ENCODE results near the gene PARP9. TPM values are rescaled to one million over a fixed set of nuclear protein-coding genes. Genes with fewer than 3 reads are reported as not detected.
A peak's percentile ranks its signal among the peaks of the same experiment; 100 is the strongest.

Gene PARP9
- total and polyA plus RNA-seq, 12 donors: 20.8 to 70.5 (median 40.7) TPM

DNA sequence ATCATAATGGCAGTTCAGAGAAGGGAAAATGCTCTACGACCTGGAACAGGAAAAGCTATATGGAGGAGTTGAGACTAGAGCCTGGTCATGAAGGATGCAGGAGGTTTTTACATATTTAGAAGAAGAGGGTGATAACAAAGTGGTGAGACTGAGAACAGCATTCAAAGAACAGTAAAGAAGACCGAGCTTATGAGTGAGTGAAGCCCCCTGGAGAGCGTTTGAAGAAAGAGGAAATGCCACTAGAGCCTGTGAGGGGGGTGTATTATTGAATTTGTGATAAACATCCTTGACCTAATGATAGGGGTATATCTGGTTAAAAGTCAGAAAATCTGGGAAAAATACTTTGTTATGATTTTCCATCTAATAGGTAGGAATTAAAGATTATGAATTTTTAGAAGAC, 4.2 kb downstream of the PARP9 start:
- intact Hi-C loops (cut with DNase I): no loop called here
- no peaks in the 10 kb centered on the region for H3K27me3 ChIP-seq
- H3K9me3 ChIP-seq (replicated peaks in 1 of 3): no peaks in the 10 kb centered on the region
- no peak for DNase-seq
- peaks cover 1 to 24% of the 10 kb centered on the region in 2 donors for H3K4me1 ChIP-seq (replicated peaks in 1 of 2)
- TF ChIP-seq CTCF (IDR thresholded peaks at IDR 0.05) (no peak), POLR2A (IDR thresholded peaks at IDR 0.05) (no peak)
- no peak overlapping the region for H3K27ac ChIP-seq
- H3K4me3 ChIP-seq: no peak overlapping the region
- peaks cover 0 to 52% of the 10 kb centered on the region in 2 donors for H3K36me3 ChIP-seq (replicated peaks in 1 of 2)
- 84 to 91% (median 86%) methylated on average over 3 of the region's 3 CpGs for WGBS, 4 donors

- H3K27me3 ChIP-seq: no peaks in the 10 kb centered on the region
- H3K36me3 ChIP-seq (replicated peaks in 1 of 2): peaks cover 0 to 65% of the 10 kb centered on the region in 2 donors
- intact Hi-C loops (cut with DNase I): no loop called here
- no peak overlapping the region for H3K4me3 ChIP-seq
- H3K9me3 ChIP-seq (replicated peaks in 1 of 3): no peaks in the 10 kb centered on the region
- peak overlapping the region in 1 of 5 donors; percentile 31 for H3K27ac ChIP-seq
- DNase-seq: peak in 6 of 7 donors; percentile 22 to 77 (median 49)
- H3K4me1 ChIP-seq (replicated peaks in 1 of 2): peaks cover 0 to 22% of the 10 kb centered on the region in 2 donors
- 75 to 79% (median 76%) methylated on average over 6 of the region's 6 CpGs for WGBS, 4 donors
- no peak for TF ChIP-seq POLR2A (IDR thresholded peaks at IDR 0.05)
- no peak for TF ChIP-seq CTCF (IDR thresholded peaks at IDR 0.05)
Observed at GRCh38 chr3:122558605-122559004, 5.5 kb downstream of the PARP9 start.

- TF ChIP-seq CTCF (IDR thresholded peaks at IDR 0.05): no peak
- TF ChIP-seq POLR2A (IDR thresholded peaks at IDR 0.05): no peak
- Histone ChIP-seq H3K4me3 (no peak overlapping the region), H3K27ac (no peak overlapping the region), H3K36me3 (replicated peaks in 1 of 2) (peaks cover 0 to 66% of the 10 kb centered on the region in 2 donors), H3K27me3 (no peaks in the 10 kb centered on the region), H3K9me3 (replicated peaks in 1 of 3) (no peaks in the 10 kb centered on the region), H3K4me1 (replicated peaks in 1 of 2) (peaks cover 0 to 10% of the 10 kb centered on the region in 2 donors)
- intact Hi-C loops (cut with DNase I): no loop called here
- 70 to 79% (median 74%) methylated on average over 5 of the region's 5 CpGs for WGBS, 4 donors
- no peak for DNase-seq
Observed at GRCh38 chr3:122557356-122557755, 6.7 kb downstream of the PARP9 start.

GRCh38 chr3:122555275-122556071, 8.6 kb downstream of the PARP9 start:
- H3K27me3 ChIP-seq: no peaks in the 10 kb centered on the region
- H3K4me3 ChIP-seq: no peak overlapping the region
- DNase-seq: no peak
- TF ChIP-seq POLR2A (IDR thresholded peaks at IDR 0.05): no peak
- TF ChIP-seq CTCF (IDR thresholded peaks at IDR 0.05): no peak
- H3K27ac ChIP-seq: no peak overlapping the region
- H3K9me3 ChIP-seq (replicated peaks in 1 of 3): no peaks in the 10 kb centered on the region
- peaks cover 0 to 9% of the 10 kb centered on the region in 2 donors for H3K4me1 ChIP-seq (replicated peaks in 1 of 2)
- 90 to 92% (median 92%) methylated on average over 6 of the region's 6 CpGs for WGBS, 4 donors
- H3K36me3 ChIP-seq (replicated peaks in 1 of 2): peaks cover 0 to 82% of the 10 kb centered on the region in 2 donors
- intact Hi-C loops (cut with DNase I): no loop called here
